ENCODE results near the gene KCNAB1.

The KCNAB1 gene

GRCh38 chr3:156293566-156293965, 173.2 kb downstream of the KCNAB1 start:
- Histone ChIP-seq H3K9ac (ENCODE audit: low read length) (no peak overlapping the region), H3F3A (ENCODE audit: insufficient read depth) (no peaks in the 10 kb centered on the region), H3K79me2 (ENCODE audit: insufficient read depth, low read length) (no peaks in the 10 kb centered on the region), H4K20me1 (ENCODE audit: low read depth, low read length) (no peaks in the 10 kb centered on the region), H3K36me3 (ENCODE audit: low read length) (no peaks in the 10 kb centered on the region), H3K27me3 (ENCODE audit: low read length) (no peaks in the 10 kb centered on the region), H3K4me3 (ENCODE audit: insufficient read depth, low read length, poor library complexity, severe bottlenecking) (no peak overlapping the region), H3K9me2 (replicated peaks; ENCODE audit: insufficient read depth, low read length) (no peaks in the 10 kb centered on the region), H2AFZ (ENCODE audit: low read depth, low read length, severe bottlenecking) (no peak overlapping the region), H3K4me2 (ENCODE audit: low read depth, low read length, poor library complexity, severe bottlenecking) (no peak overlapping the region), H3K9me3 (ENCODE audit: insufficient read depth, low read length) (no peaks in the 10 kb centered on the region), H3K27ac (ENCODE audit: low read depth, low read length) (no peak overlapping the region)
- TF ChIP-seq, protein P1, sequence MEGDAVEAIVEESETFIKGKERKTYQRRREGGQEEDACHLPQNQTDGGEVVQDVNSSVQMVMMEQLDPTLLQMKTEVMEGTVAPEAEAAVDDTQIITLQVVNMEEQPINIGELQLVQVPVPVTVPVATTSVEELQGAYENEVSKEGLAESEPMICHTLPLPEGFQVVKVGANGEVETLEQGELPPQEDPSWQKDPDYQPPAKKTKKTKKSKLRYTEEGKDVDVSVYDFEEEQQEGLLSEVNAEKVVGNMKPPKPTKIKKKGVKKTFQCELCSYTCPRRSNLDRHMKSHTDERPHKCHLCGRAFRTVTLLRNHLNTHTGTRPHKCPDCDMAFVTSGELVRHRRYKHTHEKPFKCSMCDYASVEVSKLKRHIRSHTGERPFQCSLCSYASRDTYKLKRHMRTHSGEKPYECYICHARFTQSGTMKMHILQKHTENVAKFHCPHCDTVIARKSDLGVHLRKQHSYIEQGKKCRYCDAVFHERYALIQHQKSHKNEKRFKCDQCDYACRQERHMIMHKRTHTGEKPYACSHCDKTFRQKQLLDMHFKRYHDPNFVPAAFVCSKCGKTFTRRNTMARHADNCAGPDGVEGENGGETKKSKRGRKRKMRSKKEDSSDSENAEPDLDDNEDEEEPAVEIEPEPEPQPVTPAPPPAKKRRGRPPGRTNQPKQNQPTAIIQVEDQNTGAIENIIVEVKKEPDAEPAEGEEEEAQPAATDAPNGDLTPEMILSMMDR (IDR thresholded peaks at IDR 0.05; ENCODE audit: insufficient read depth, low read length, poor library complexity, severe bottlenecking), result no peak
- TF ChIP-seq EZH2phosphoT487 (conservative IDR thresholded peaks at IDR 0.05; ENCODE audit: low read length), result no peak

DNA sequence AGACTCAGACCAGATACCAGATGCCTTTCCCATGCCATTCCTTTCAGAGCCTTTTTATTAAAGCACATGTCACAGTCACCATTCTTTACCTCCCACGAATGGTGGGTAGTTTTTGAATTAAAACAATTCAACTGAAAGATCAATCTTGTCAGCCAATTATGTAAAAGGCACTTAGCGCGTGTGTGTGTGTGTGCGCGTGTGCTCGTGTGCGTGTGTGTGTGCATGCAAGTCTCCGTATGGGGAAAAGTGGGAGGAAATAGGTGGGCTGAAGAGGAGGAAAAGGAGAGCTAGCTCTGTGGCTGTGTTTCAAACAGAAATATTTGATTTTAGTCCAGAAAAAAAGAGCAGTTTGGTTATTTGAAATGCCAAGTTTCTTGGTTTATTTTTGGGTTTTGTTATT, 177.2 kb downstream of the KCNAB1 start:
- H3K36me3 ChIP-seq (ENCODE audit: low read length), result no peaks in the 10 kb centered on the region
- no peaks in the 10 kb centered on the region for H3K27me3 ChIP-seq (ENCODE audit: low read length)
- no peaks in the 10 kb centered on the region for H3K9me3 ChIP-seq (ENCODE audit: insufficient read depth, low read length)
- no peaks in the 10 kb centered on the region for H3F3A ChIP-seq (ENCODE audit: insufficient read depth)
- H3K4me3 ChIP-seq (ENCODE audit: insufficient read depth, low read length, poor library complexity, severe bottlenecking), result no peak overlapping the region
- no peaks in the 10 kb centered on the region for H3K9me2 ChIP-seq (replicated peaks; ENCODE audit: insufficient read depth, low read length)
- TF ChIP-seq EZH2phosphoT487 (conservative IDR thresholded peaks at IDR 0.05; ENCODE audit: low read length), result no peak
- TF ChIP-seq, protein P1 (IDR thresholded peaks at IDR 0.05; ENCODE audit: insufficient read depth, low read length, poor library complexity, severe bottlenecking), result no peak
- H2AFZ ChIP-seq (ENCODE audit: low read depth, low read length, severe bottlenecking), result no peak overlapping the region
- no peak overlapping the region for H3K27ac ChIP-seq (ENCODE audit: low read depth, low read length)
- H3K9ac ChIP-seq (ENCODE audit: low read length), result no peak overlapping the region
- H3K79me2 ChIP-seq (ENCODE audit: insufficient read depth, low read length), result no peaks in the 10 kb centered on the region
- no peak overlapping the region for H3K4me2 ChIP-seq (ENCODE audit: low read depth, low read length, poor library complexity, severe bottlenecking)
- H4K20me1 ChIP-seq (ENCODE audit: low read depth, low read length), result no peaks in the 10 kb centered on the region

GRCh38 chr3:156298014-156298413, 177.6 kb downstream of the KCNAB1 start:
- no peak overlapping the region for H3K9ac ChIP-seq (ENCODE audit: low read length)
- H4K20me1 ChIP-seq (ENCODE audit: low read depth, low read length), result no peaks in the 10 kb centered on the region
- no peaks in the 10 kb centered on the region for H3K9me2 ChIP-seq (replicated peaks; ENCODE audit: insufficient read depth, low read length)
- no peak overlapping the region for H3K4me2 ChIP-seq (ENCODE audit: low read depth, low read length, poor library complexity, severe bottlenecking)
- H3K4me3 ChIP-seq (ENCODE audit: insufficient read depth, low read length, poor library complexity, severe bottlenecking), result no peak overlapping the region
- no peak overlapping the region for H3K27ac ChIP-seq (ENCODE audit: low read depth, low read length)
- H3F3A ChIP-seq (ENCODE audit: insufficient read depth), result no peaks in the 10 kb centered on the region
- TF ChIP-seq EZH2phosphoT487 (conservative IDR thresholded peaks at IDR 0.05; ENCODE audit: low read length), result no peak
- TF ChIP-seq, protein P1 (IDR thresholded peaks at IDR 0.05; ENCODE audit: insufficient read depth, low read length, poor library complexity, severe bottlenecking), result no peak
- H2AFZ ChIP-seq (ENCODE audit: low read depth, low read length, severe bottlenecking), result no peak overlapping the region
- no peaks in the 10 kb centered on the region for H3K9me3 ChIP-seq (ENCODE audit: insufficient read depth, low read length)
- H3K36me3 ChIP-seq (ENCODE audit: low read length), result no peaks in the 10 kb centered on the region
- no peaks in the 10 kb centered on the region for H3K27me3 ChIP-seq (ENCODE audit: low read length)
- no peaks in the 10 kb centered on the region for H3K79me2 ChIP-seq (ENCODE audit: insufficient read depth, low read length)
